Effector memory CD8-positive, alpha-beta T cell (primary cell): ENCODE results near the gene ARHGAP24.

Source experiments
- ATAC-seq: fragments of 150-1000 bp; cut with Tn5 transposase; replicated peaks from 2 replicates; pipeline ENCODE4 v1.10.0; 2021; ENCODE audit warnings: mild to moderate bottlenecking, moderate library complexity
- DNase-seq, 3 experiments: peaks; one replicate each; pipeline ENCODE4 v3.0.0; 2021
- H3K27ac Mint-ChIP-seq, 2 donors: one replicate each; pipeline ENCODE4 v1.8.0; 2022; ENCODE audit warnings: mild to moderate bottlenecking in 2 of 2, mixed read lengths in 2 of 2, moderate library complexity in 2 of 2
- H3K27me3 Mint-ChIP-seq, 2 donors: one replicate each; pipeline ENCODE4 v1.8.0; 2022; ENCODE audit warnings: mixed read lengths in 2 of 2
- H3K36me3 Mint-ChIP-seq: one replicate; pipeline ENCODE4 v1.8.0; 2022; ENCODE audit warnings: mild to moderate bottlenecking, moderate library complexity, mixed read lengths; ENCODE audit not compliant: insufficient read depth
- H3K4me1 Mint-ChIP-seq, 2 donors: one replicate each; pipeline ENCODE4 v1.8.0; 2022; ENCODE audit warnings: low read depth in 2 of 2, mixed read lengths in 2 of 2
- H3K4me3 Mint-ChIP-seq, 2 donors: one replicate each; pipeline ENCODE4 v1.8.0; 2022; ENCODE audit warnings: mild to moderate bottlenecking in 2 of 2, mixed read lengths in 2 of 2, moderate library complexity in 2 of 2
- H3K9me3 Mint-ChIP-seq, 2 donors: one replicate each; pipeline ENCODE4 v1.8.0; 2022; ENCODE audit warnings: mixed read lengths in 2 of 2

Gene ARHGAP24

DNA sequence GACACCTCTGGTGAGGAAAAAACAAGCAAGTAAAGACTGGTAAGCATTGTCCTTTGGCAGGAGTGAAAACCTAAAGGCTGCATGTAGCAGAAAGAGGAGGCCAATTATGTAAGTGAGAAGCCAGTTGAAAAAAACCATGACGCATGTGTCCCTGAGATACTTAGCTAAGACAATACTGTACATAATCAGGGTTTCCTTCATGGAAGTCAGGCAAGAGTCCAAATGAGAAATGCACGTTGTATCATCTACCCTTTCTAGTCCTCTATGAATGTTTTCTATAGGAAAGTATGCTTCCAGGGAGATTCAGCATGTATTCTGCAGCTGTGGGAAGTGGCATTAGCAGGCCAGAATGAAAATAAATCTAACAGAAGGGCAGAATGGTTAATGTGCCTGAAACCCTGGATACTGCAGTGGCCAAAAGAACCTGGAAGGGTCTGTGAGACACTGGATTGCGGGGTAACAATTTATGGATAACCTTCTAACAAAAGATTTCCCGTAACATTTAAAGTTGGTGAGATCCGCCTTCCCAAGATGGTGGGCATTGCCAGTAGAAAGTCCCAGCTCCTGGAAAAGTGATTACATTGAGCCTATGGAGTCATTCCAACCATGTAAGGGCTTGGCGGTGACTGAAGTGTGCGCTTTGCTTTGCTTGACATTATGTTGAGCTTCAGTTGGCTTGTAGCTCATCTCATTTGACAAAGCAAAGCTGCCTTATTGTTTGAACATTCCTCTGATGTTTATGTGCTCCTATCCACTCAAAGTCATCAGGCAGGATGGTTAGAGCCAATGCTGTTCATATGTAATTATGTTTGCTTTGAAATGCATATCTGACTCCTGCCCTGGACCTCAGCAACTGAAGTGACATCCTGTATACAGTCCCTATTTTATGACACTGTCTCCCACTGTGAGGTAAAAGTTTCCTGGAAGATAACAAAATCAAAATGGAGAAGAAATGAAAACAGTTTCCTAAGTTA is 200.4 kb downstream of the ARHGAP24 start:
- H3K4me1 Mint-ChIP-seq, result no peaks in the 10 kb centered on the region
- H3K27me3 Mint-ChIP-seq, result no peaks in the 10 kb centered on the region
- H3K36me3 Mint-ChIP-seq, result no peaks in the 10 kb centered on the region
- peaks cover 9 to 17% of the 10 kb centered on the region in 2 donors for H3K9me3 Mint-ChIP-seq
- DNase-seq (no peak), ATAC-seq (no peak)
- H3K27ac Mint-ChIP-seq, result no peak overlapping the region
- no peak overlapping the region for H3K4me3 Mint-ChIP-seq

DNA sequence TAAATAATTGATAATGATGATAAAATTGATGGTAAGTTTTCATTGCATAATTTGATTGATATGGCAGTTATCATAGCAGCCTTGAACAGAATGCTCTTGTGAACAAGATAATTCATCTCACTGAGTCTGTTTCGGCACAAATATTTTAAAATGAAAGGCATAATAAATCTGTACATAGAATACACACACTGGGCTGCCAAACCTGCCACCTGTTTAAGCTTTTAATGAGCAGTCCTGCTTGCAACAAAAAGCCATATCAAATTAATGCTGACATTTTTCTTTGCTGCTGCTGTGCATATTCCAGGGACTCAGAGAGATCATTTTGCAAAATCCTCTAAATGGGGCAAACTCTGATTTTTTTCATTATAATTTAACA is 201.1 kb downstream of the ARHGAP24 start:
- no peaks in the 10 kb centered on the region for H3K36me3 Mint-ChIP-seq
- no peak for ATAC-seq
- no peak for DNase-seq
- no peak overlapping the region for H3K4me3 Mint-ChIP-seq
- H3K27me3 Mint-ChIP-seq, result no peaks in the 10 kb centered on the region
- peaks cover 9 to 14% of the 10 kb centered on the region in 2 donors for H3K9me3 Mint-ChIP-seq
- H3K27ac Mint-ChIP-seq, result no peak overlapping the region
- no peaks in the 10 kb centered on the region for H3K4me1 Mint-ChIP-seq

DNA sequence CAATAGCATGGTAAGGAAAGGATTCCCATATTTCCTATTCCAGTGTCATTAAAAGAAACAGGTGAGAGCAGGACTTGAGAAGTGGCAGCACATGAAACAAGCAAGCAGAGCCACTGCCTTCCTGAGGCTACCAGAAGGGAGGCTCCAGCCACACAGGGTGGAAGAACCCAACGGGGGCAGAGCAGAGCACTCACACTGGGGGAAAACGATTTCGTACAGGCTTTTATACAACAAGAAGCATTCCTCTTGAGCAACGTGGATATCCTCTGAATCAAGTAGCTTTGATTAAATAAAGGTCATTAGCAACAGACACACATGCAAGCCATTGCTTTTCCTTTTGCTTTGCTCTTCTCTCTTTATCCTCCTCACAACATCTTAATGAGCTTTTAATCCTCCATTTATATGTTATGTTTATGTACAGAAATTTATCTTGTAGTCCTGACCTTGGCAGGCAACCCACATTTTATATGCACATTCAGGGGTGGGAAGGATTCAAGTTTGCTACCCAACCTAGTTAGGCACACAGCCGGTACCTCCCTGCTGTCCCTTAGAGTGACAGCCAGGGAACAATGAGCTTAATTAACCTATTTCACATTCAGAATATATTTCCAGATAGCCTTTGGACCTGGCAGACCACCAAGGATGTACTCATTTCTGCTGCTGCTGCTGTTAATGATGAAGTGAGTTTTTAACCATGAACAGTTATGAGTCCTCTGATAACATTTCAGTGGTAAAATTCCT is 202.1 kb downstream of the ARHGAP24 start:
- Mint-ChIP-seq H3K27ac (no peak overlapping the region), H3K36me3 (no peaks in the 10 kb centered on the region), H3K4me3 (no peak overlapping the region), H3K27me3 (no peaks in the 10 kb centered on the region), H3K9me3 (peaks cover 9 to 14% of the 10 kb centered on the region in 2 donors), H3K4me1 (no peaks in the 10 kb centered on the region)
- ATAC-seq (no peak), DNase-seq (no peak)

DNA sequence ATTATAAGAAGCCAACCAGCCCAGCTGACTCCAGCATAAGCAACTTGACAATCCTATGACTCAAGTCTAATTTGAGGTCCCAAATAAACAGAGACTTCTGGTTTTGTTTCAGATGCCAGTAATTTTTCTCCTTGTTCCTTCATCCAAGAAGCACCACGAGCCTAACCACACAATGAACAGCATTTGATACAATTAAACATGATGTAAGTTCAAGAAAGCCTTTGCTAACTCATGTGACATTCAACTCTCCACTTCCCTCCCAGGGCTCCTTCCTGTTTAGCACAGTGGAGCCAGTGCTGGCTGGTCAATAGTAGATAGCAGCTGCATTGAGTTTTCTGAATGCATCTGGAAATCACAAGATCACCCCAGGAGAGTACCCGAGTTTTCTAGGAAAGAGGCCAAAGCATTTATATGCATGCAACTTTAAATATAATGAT is 206.3 kb downstream of the ARHGAP24 start:
- H3K4me3 Mint-ChIP-seq, result no peak overlapping the region
- no peak for DNase-seq

DNA sequence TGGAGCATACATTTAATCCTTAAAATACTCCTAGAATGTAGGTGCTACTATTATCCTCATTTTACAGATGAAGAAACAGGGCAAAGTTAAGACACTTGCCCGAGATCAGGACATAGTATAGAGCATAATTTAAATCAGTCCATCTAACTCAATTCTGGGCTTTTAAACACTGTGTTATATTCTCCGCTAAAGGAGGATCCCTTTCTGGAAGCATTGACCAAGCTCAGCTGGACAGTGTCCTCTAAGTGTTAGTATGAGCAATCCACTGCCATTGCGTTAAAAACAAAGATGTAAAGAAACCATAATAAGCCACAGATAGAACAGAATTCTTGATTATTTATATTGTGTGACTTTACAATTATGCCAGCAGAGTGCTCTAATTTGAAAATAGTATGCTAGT is 207.0 kb downstream of the ARHGAP24 start:
- no peaks in the 10 kb centered on the region for H3K36me3 Mint-ChIP-seq
- no peak overlapping the region for H3K27ac Mint-ChIP-seq
- ATAC-seq (no peak), DNase-seq (no peak)
- H3K9me3 Mint-ChIP-seq, result peaks cover 4 to 9% of the 10 kb centered on the region in 2 donors
- H3K27me3 Mint-ChIP-seq, result no peaks in the 10 kb centered on the region
- no peaks in the 10 kb centered on the region for H3K4me1 Mint-ChIP-seq
- H3K4me3 Mint-ChIP-seq, result no peak overlapping the region

More for the DNA sequence above, 206.3 kb downstream of the ARHGAP24 start:
- Mint-ChIP-seq H3K27ac (no peak overlapping the region), H3K27me3 (no peaks in the 10 kb centered on the region), H3K4me1 (no peaks in the 10 kb centered on the region), H3K9me3 (peaks cover 6 to 9% of the 10 kb centered on the region in 2 donors), H3K36me3 (no peaks in the 10 kb centered on the region)
- no peak for ATAC-seq

DNA sequence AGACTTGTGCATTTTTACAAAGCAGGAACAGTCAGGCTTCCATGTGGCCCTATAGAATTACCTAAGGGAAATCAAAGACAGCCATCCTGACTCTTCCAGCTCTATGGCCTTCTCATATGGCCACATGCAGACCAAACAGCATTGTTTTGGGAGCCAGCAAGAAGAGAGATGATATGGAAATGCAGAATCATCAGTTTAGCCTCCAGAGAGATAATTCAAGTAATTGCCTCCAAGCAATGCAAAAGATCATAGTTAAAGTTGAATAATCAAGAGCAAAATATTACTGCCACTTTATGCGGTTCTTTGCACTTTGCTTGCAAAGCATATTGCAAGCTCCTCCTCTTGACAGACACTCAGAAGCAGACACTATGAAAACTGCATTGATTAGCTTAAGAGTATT is 207.4 kb downstream of the ARHGAP24 start:
- Mint-ChIP-seq H3K27me3 (no peaks in the 10 kb centered on the region), H3K9me3 (peaks cover 4 to 7% of the 10 kb centered on the region in 2 donors), H3K4me1 (no peaks in the 10 kb centered on the region), H3K27ac (no peak overlapping the region), H3K4me3 (no peak overlapping the region), H3K36me3 (no peaks in the 10 kb centered on the region)
- ATAC-seq, result no peak
- no peak for DNase-seq

DNA sequence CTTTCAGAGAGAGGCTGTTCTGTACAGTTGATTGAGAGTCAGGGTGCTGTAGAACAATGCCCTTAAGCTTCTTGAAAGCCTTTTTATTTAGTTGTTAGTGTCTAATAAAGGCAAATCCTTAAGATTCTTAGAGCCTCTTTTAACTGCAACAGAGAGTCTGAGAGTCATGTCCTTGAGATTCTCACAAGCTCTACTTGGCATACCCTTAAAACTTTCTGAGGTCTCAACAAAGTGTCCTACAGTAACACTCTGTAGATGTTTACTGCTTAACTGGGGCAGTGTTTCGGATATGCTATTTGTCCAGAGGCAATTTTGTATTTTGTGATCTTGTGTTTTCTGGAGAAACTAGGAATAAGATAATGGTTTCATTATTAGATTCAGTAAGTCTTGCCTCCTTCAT is 209.7 kb downstream of the ARHGAP24 start:
- Mint-ChIP-seq H3K4me3 (no peak overlapping the region), H3K27me3 (no peaks in the 10 kb centered on the region), H3K27ac (no peak overlapping the region), H3K9me3 (no peaks in the 10 kb centered on the region), H3K36me3 (no peaks in the 10 kb centered on the region), H3K4me1 (no peaks in the 10 kb centered on the region)
- no peak for ATAC-seq
- no peak for DNase-seq

DNA sequence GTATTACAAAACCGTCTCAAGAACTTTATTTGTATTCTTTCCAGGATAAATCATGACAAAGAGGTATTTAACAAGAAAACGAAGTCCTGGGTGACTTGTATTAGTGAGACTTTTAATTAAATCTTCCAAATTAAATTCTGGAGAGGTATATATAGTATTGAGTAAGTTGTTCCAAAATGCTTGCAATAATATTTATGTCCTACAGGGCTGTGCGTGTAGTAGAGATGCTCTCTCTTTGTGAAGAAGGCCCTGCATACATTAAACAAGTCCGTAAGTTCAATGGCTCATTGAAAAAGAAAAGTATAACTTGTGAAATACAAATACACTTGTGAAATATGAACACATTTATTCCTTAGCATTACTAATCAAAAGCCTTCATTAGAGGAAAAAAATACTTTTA is 211.4 kb downstream of the ARHGAP24 start:
- no peaks in the 10 kb centered on the region for H3K36me3 Mint-ChIP-seq
- DNase-seq (no peak), ATAC-seq (no peak)
- H3K9me3 Mint-ChIP-seq, result peaks cover 4 to 8% of the 10 kb centered on the region in 2 donors
- no peaks in the 10 kb centered on the region for H3K27me3 Mint-ChIP-seq
- H3K4me3 Mint-ChIP-seq, result no peak overlapping the region
- no peak overlapping the region for H3K27ac Mint-ChIP-seq
- H3K4me1 Mint-ChIP-seq, result no peaks in the 10 kb centered on the region

DNA sequence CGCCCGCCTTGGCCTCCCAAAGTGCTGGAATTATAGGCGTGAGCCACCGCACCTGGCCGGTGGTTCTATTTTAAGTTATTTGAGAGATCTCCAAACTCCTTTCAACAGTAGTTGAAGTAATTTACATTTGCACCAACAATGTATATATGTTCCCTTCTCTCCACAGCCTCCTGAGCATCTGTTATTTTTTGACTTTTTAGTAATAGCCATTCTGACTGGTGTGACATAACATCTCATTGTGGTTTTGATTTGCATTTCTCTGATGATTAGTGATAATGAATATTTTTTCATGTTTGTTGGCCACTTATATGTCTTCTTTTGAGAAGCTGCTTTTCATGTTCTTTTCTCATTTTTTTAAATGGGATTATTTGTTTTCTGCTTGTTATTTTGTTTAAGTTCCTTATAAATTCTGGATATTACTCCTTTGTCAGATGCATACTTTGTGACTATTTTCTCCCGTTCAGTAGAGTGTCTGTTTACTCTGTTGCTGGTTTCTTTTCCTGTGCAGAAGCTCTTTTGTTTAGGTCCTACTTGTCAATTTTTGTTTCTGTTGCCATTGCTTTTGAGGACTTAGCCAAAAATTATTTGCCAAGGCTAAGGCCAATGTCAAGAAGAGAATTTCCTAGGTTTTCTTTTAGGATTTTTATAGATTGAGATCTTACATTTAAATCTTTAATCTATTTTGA is 213.2 kb downstream of the ARHGAP24 start:
- Mint-ChIP-seq H3K4me3 (no peak overlapping the region), H3K36me3 (no peaks in the 10 kb centered on the region), H3K27ac (no peak overlapping the region), H3K27me3 (no peaks in the 10 kb centered on the region), H3K4me1 (no peaks in the 10 kb centered on the region), H3K9me3 (peaks cover 4 to 22% of the 10 kb centered on the region in 2 donors)
- DNase-seq (no peak), ATAC-seq (no peak)

DNA sequence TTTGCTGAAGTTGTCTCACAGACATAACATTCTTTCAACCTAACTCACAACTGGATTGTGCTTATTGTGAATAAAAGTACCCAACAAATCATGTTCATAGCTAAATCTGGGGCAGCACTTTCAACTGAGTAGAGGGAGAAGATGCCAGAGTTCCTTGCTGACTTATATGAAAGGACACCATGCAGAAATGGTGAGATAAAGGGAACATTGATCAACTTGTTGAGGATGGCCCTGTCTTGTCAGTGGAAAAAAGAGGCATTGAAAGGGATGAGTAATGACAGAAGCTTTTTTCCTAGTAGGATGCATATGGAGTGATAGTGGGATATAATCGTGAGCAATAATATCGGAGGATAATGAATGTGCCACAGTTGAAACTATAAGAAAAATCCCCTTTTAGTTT is 221.7 kb downstream of the ARHGAP24 start:
- Mint-ChIP-seq H3K27me3 (no peaks in the 10 kb centered on the region), H3K9me3 (peaks cover 10 to 38% of the 10 kb centered on the region in 2 donors), H3K27ac (no peak overlapping the region), H3K4me1 (no peaks in the 10 kb centered on the region), H3K4me3 (no peak overlapping the region), H3K36me3 (peaks cover 3% of the 10 kb centered on the region)
- DNase-seq (no peak), ATAC-seq (no peak)

DNA sequence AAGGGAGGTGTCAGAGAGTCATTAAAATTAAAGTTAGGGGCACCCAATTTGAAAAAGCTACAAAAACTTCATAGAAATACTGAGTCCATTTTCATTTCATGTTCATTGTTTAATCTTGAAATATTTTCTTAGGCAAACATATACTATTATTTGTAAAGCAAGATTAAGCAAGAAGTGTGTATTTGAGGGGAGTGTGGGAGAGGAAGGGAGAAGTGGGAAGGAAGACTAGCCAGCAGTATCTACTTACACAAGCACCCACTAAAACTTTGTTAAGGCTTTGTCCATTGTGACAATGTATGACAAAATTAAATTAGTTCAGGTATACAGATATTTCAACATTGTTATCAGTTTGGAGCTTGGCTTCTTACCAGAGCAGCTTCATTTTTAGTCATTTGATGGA is 222.9 kb downstream of the ARHGAP24 start:
- ATAC-seq, result no peak
- DNase-seq, result no peak
- Mint-ChIP-seq H3K36me3 (peaks cover 3% of the 10 kb centered on the region), H3K9me3 (peaks cover 10 to 32% of the 10 kb centered on the region in 2 donors), H3K4me1 (no peaks in the 10 kb centered on the region), H3K4me3 (no peak overlapping the region), H3K27me3 (no peaks in the 10 kb centered on the region), H3K27ac (no peak overlapping the region)

DNA sequence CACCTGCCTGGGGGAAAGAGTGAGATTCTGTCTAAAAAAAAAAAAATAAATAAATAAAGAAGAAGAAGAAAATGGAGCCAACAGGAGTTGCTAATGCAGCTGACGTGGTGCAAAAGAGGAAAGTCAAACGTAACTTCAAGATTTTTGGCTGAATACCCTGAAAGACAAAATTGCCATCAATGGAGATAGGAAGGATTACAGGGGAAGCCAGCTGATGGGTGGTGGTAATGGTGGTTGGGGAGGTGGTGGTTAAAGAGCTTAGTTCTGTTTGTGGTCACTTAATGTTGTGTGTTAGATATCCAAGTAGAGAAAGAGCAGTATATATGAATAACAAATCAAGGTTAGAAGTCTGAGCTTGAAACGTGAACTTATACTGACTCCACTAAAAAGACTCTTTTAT is 225.4 kb downstream of the ARHGAP24 start:
- ATAC-seq (no peak), DNase-seq (no peak)
- Mint-ChIP-seq H3K27ac (no peak overlapping the region), H3K4me1 (no peaks in the 10 kb centered on the region), H3K4me3 (no peak overlapping the region), H3K36me3 (peaks cover 3% of the 10 kb centered on the region), H3K27me3 (no peaks in the 10 kb centered on the region), H3K9me3 (peaks cover 9 to 47% of the 10 kb centered on the region in 2 donors)

DNA sequence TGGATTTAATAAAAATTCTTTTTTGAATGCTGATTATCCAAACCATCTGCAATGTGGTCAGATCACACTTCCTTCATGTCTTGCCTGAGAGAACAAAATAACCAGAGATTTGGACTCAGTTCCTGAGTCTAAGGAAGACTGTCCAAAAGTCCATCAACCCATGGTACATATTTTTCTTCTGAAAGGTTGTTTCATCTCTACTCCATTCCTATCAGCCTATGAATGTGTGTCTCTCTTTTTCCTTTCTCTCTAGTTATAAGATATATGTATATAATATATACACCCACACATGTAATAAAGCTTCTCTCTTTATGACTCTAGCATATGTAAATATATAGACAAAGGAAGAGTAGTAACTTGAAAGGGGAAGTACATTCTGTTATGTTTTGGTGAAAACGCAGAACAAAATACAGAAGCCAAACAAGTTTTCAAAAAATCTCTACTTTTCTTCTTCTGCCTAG is 226.9 kb downstream of the ARHGAP24 start:
- no peak overlapping the region for H3K4me3 Mint-ChIP-seq
- DNase-seq (no peak), ATAC-seq (peak; percentile 50)
- H3K27ac Mint-ChIP-seq, result no peak overlapping the region
- peaks cover 3% of the 10 kb centered on the region for H3K36me3 Mint-ChIP-seq
- H3K4me1 Mint-ChIP-seq, result no peaks in the 10 kb centered on the region
- H3K9me3 Mint-ChIP-seq, result peaks cover 9 to 46% of the 10 kb centered on the region in 2 donors
- no peaks in the 10 kb centered on the region for H3K27me3 Mint-ChIP-seq
